Measurements from ENCODE around the gene IMPACT. TPM values are rescaled to one million over a fixed set of nuclear protein-coding genes. Genes with fewer than 3 reads are reported as not detected.

The IMPACT gene
- total RNA-seq, 4 donors from 2014 or later: 4.1 to 63.9 (median 15.1) TPM

DNA sequence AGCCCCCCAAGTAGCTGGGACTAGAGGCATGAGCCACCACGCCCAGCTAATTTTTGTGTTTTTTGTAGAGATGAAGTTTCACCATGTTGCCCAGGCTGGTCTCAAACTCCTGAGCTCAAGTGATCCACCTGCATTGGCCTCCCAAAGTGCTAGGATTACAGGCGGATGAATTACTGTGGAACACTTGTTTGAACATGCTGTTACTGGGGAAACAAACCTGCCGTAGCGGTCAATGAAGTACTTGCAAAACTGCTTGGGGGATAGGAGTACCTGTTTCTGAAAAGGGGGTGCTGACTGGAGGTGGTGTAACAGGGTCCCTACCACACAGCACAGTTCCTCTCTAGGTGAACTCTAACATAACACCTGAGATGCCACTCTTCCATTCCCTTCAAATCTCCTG, 5.9 kb upstream of the IMPACT start:
- no peaks in the 10 kb centered on the region for H3K9me3 ChIP-seq
- no peaks in the 10 kb centered on the region for H3K4me1 ChIP-seq
- intact Hi-C loops (cut with DNase I; ENCODE audit: low total_unique reads): no loop called here
- no peak overlapping the region for H3K4me3 ChIP-seq
- no peaks in the 10 kb centered on the region for H3K27me3 ChIP-seq
- no peak overlapping the region for H3K27ac ChIP-seq
- no peaks in the 10 kb centered on the region for H3K36me3 ChIP-seq
- TF ChIP-seq POLR2A (IDR thresholded peaks at IDR 0.05): no peak
- TF ChIP-seq, protein P1, sequence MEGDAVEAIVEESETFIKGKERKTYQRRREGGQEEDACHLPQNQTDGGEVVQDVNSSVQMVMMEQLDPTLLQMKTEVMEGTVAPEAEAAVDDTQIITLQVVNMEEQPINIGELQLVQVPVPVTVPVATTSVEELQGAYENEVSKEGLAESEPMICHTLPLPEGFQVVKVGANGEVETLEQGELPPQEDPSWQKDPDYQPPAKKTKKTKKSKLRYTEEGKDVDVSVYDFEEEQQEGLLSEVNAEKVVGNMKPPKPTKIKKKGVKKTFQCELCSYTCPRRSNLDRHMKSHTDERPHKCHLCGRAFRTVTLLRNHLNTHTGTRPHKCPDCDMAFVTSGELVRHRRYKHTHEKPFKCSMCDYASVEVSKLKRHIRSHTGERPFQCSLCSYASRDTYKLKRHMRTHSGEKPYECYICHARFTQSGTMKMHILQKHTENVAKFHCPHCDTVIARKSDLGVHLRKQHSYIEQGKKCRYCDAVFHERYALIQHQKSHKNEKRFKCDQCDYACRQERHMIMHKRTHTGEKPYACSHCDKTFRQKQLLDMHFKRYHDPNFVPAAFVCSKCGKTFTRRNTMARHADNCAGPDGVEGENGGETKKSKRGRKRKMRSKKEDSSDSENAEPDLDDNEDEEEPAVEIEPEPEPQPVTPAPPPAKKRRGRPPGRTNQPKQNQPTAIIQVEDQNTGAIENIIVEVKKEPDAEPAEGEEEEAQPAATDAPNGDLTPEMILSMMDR (IDR thresholded peaks at IDR 0.05): no peak
- no peak for DNase-seq

DNA sequence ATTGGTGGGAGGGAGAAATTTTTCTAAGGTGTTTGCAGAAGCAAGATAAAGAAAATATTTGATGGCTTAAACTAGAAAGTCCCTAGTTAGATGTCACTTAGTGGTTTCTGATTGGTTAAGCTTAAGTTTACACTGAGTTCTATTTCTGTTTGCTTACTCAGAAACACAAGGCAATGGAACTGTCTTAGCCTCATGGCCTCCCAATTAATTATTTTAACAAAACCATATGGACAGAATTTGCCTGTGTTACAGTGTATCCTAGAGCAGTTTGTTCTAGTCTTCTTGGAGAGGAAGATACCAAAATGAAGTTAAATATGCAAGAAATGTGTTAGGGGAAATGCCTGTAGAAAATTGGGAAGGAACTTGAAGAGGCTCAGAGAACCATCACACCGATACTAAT, 4.6 kb upstream of the IMPACT start:
- H3K4me1 ChIP-seq: no peaks in the 10 kb centered on the region
- DNase-seq: no peak
- H3K4me3 ChIP-seq: no peak overlapping the region
- no peaks in the 10 kb centered on the region for H3K36me3 ChIP-seq
- no peak overlapping the region for H3K27ac ChIP-seq
- TF ChIP-seq, protein P1 (IDR thresholded peaks at IDR 0.05): no peak
- no peak for TF ChIP-seq POLR2A (IDR thresholded peaks at IDR 0.05)
- H3K9me3 ChIP-seq: no peaks in the 10 kb centered on the region
- no peaks in the 10 kb centered on the region for H3K27me3 ChIP-seq
- intact Hi-C loops (cut with DNase I; ENCODE audit: low total_unique reads): no loop called here

DNA sequence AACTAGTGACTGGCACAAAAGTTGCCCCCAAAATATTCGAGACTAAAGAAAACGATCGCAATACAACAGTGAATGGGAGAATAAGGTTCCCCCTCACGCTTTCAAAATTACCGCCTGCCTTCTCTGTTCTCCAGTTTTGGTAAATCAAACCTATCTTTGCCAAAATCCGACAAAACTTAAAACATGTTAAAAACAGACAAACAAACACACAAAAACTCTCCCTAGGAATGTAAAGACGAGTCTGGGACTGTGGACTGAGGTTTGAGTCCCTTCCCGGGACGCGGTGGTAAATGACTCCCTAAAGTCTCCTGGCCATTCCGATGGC, 435 bp upstream of the IMPACT start:
- intact Hi-C loops (cut with DNase I; ENCODE audit: low total_unique reads): no loop called here
- H3K36me3 ChIP-seq: no peaks in the 10 kb centered on the region

DNA sequence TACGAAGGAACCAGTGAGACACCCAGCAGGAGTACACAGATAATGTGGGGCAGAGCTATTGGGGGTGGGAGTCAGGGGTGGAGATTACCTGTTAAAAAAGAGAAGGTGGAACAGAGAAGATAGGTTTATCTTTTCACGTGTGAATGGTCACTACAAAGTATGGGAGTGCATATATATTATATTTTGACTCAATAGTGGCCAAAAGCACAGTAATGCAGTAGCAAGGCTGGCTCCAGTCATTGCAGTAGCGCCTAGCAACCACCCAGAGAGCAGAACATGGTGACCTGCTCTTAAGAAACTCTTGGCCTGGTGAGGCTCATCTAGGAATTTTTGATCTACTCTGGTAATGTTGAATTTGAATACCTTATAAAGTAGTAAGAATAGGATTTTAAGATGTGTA, 1.0 kb downstream of the IMPACT start:
- H3K27me3 ChIP-seq: no peaks in the 10 kb centered on the region
- H3K9me3 ChIP-seq: no peaks in the 10 kb centered on the region
- intact Hi-C loops (cut with DNase I; ENCODE audit: low total_unique reads): no loop called here
- peak overlapping the region; percentile 87 to 90 for H3K4me3 ChIP-seq
- H3K4me1 ChIP-seq: no peaks in the 10 kb centered on the region
- TF ChIP-seq, protein P1 (IDR thresholded peaks at IDR 0.05): no peak
- TF ChIP-seq POLR2A (IDR thresholded peaks at IDR 0.05): no peak
- H3K27ac ChIP-seq: peak overlapping the region in 1 of 2 donors; percentile 83
- no peaks in the 10 kb centered on the region for H3K36me3 ChIP-seq
- DNase-seq: no peak

More for the DNA sequence above, 435 bp upstream of the IMPACT start:
- TF ChIP-seq, protein P1 (IDR thresholded peaks at IDR 0.05): no peak
- no peak for TF ChIP-seq POLR2A (IDR thresholded peaks at IDR 0.05)
- no peaks in the 10 kb centered on the region for H3K9me3 ChIP-seq
- DNase-seq: no peak
- no peaks in the 10 kb centered on the region for H3K4me1 ChIP-seq
- no peaks in the 10 kb centered on the region for H3K27me3 ChIP-seq
- H3K4me3 ChIP-seq: peak overlapping the region; percentile 87 to 90
- peak overlapping the region; percentile 83 to 84 for H3K27ac ChIP-seq

DNA sequence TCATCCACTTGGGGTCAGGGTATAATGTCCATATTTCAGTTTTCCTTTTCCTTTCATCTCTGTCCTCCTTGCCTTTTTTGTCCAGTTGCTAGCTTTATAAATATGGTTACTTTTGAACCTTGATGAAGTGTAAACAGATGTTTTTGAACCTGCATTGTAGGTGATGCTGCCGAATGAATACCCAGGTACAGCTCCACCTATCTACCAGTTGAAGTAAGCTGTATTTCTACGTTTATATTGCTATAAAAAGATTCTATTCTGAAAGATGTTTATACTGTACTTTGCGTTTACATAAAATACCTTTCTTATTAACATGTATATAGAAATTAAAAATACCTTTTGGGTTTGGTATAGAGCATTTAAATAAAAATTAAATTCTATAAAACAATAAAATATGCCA, 2.2 kb downstream of the IMPACT start:
- TF ChIP-seq, protein P1 (IDR thresholded peaks at IDR 0.05): no peak
- no peak for TF ChIP-seq POLR2A (IDR thresholded peaks at IDR 0.05)
- H3K27me3 ChIP-seq: no peaks in the 10 kb centered on the region
- intact Hi-C loops (cut with DNase I; ENCODE audit: low total_unique reads): no loop called here

More for the DNA sequence above, 2.2 kb downstream of the IMPACT start:
- Histone ChIP-seq H3K4me1 (no peaks in the 10 kb centered on the region), H3K27ac (no peak overlapping the region), H3K4me3 (no peak overlapping the region), H3K36me3 (no peaks in the 10 kb centered on the region), H3K9me3 (no peaks in the 10 kb centered on the region)
- DNase-seq: no peak
